CD14-positive monocyte (primary cell): Measurements from ENCODE around the gene ALDH4A1. TPM values are rescaled to one million over a fixed set of nuclear protein-coding genes. Genes with fewer than 3 reads are reported as not detected.
A peak's percentile ranks its signal among the peaks of the same experiment; 100 is the strongest.

Experiments
- DNase-seq, 3 donors: peaks; one replicate each; pipeline ENCODE4 v3.0.0-alpha.2; 2011 to 2022
- H2AFZ ChIP-seq: 2 replicates; pipeline ENCODE4 v1.6.0; 2012; ENCODE audit warnings: mild to moderate bottlenecking, low read depth, low read length, inconsistent platforms; ENCODE audit not compliant: insufficient read depth, poor library complexity, severe bottlenecking
- H3K27ac ChIP-seq, 2 donors: 1 replicate in 1 of 2; 2 replicates in 1 of 2; pipeline ENCODE4 v1.5.1; 2012 to 2013; ENCODE audit warnings: low read length in 2 of 2, control low read depth in 1 of 2, inconsistent platforms in 1 of 2, low read depth in 1 of 2, mild to moderate bottlenecking in 1 of 2
- H3K27me3 ChIP-seq, 2 donors: one replicate each; pipeline versions ENCODE4 v1.6.0 to v1.6.1; 2011 to 2013; ENCODE audit warnings: low read length in 2 of 2; ENCODE audit not compliant: control insufficient read depth in 2 of 2, insufficient read depth in 2 of 2
- H3K36me3 ChIP-seq, 2 donors: replicated peaks in 1 of 2; 1 replicate in 1 of 2; 2 replicates in 1 of 2; pipeline versions ENCODE4 v1.5.1 to v1.6.1; 2012 to 2013; ENCODE audit warnings: low read length in 2 of 2, control low read depth in 1 of 2, inconsistent platforms in 1 of 2, mild to moderate bottlenecking in 1 of 2; ENCODE audit not compliant: insufficient read depth in 2 of 2, control insufficient read depth in 1 of 2
- H3K4me1 ChIP-seq, 2 donors: 1 replicate in 1 of 2; 2 replicates in 1 of 2; pipeline versions ENCODE4 v1.5.1 to v1.6.1; 2012 to 2013; ENCODE audit warnings: low read length in 2 of 2, control low read depth in 1 of 2, inconsistent platforms in 1 of 2, mild to moderate bottlenecking in 1 of 2, moderate library complexity in 1 of 2; ENCODE audit not compliant: insufficient read depth in 2 of 2, control insufficient read depth in 1 of 2
- H3K4me2 ChIP-seq: replicated peaks from 2 replicates; pipeline ENCODE3; 2012; ENCODE audit warnings: low read length, moderate library complexity, mild to moderate bottlenecking; ENCODE audit not compliant: poor library complexity, severe bottlenecking; ENCODE audit errors: extremely low read depth
- H3K4me3 ChIP-seq, 3 experiments: fragments of 200-600 bp in 1 of 3; sonication (generic) in 1 of 3; replicated peaks in 1 of 3; 1 replicate in 2 of 3; 2 replicates in 1 of 3; pipeline ENCODE4 v1.5.1; 2011 to 2013; ENCODE audit warnings: low read length in 3 of 3, mild to moderate bottlenecking in 3 of 3, control low read depth in 2 of 3, low read depth in 2 of 3, inconsistent platforms in 1 of 3, moderate library complexity in 1 of 3
- H3K79me2 ChIP-seq: 2 replicates; pipeline ENCODE4 v1.6.0; 2012; ENCODE audit warnings: mild to moderate bottlenecking, control low read depth, inconsistent platforms, low read length, moderate library complexity; ENCODE audit not compliant: insufficient read depth
- H3K9ac ChIP-seq: 2 replicates; pipeline ENCODE4 v1.6.0; 2017; ENCODE audit warnings: low read length, mild to moderate bottlenecking; ENCODE audit not compliant: insufficient read depth, poor library complexity, severe bottlenecking
- H3K9me3 ChIP-seq, 2 donors: replicated peaks in 1 of 2; 1 replicate in 1 of 2; 2 replicates in 1 of 2; pipeline versions ENCODE4 v1.5.1 to v1.6.1; 2012 to 2013; ENCODE audit warnings: low read length in 2 of 2, control low read depth in 1 of 2; ENCODE audit not compliant: control insufficient read depth in 1 of 2, insufficient read depth in 1 of 2
- H4K20me1 ChIP-seq: 2 replicates; pipeline ENCODE4 v1.6.0; 2012; ENCODE audit warnings: mild to moderate bottlenecking, low read length, control low read depth, moderate library complexity; ENCODE audit not compliant: insufficient read depth
- H3K27ac Mint-ChIP-seq, 7 donors: one replicate each; pipeline ENCODE4 v1.8.0; 2020; ENCODE audit warnings: mild to moderate bottlenecking in 7 of 7, mixed read lengths in 7 of 7, moderate library complexity in 6 of 7, inconsistent platforms in 2 of 7
- H3K27me3 Mint-ChIP-seq, 3 donors: one replicate each; pipeline ENCODE4 v1.8.0; 2021 to 2022; ENCODE audit warnings: low read depth in 3 of 3, mild to moderate bottlenecking in 3 of 3, mixed read lengths in 3 of 3, moderate library complexity in 3 of 3, inconsistent platforms in 1 of 3
- H3K36me3 Mint-ChIP-seq, 2 donors: one replicate each; pipeline ENCODE4 v1.8.0; 2020; ENCODE audit warnings: mixed read lengths in 2 of 2, inconsistent platforms in 1 of 2, mild to moderate bottlenecking in 1 of 2
- H3K4me1 Mint-ChIP-seq: one replicate; pipeline ENCODE4 v1.8.0; 2020; ENCODE audit warnings: mild to moderate bottlenecking, mixed read lengths
- H3K4me3 Mint-ChIP-seq, 2 donors: one replicate each; pipeline ENCODE4 v1.8.0; 2020; ENCODE audit warnings: mild to moderate bottlenecking in 2 of 2, mixed read lengths in 2 of 2, moderate library complexity in 1 of 2
- H3K9me3 Mint-ChIP-seq, 7 donors: one replicate each; pipeline ENCODE4 v1.8.0; 2020 to 2022; ENCODE audit warnings: mixed read lengths in 7 of 7, mild to moderate bottlenecking in 6 of 7, moderate library complexity in 6 of 7, inconsistent platforms in 2 of 7
- CTCF ChIP-seq: fragments of 200-600 bp; IDR thresholded peaks from one replicate; pipeline ENCODE4 v1.8.0; 2022; ENCODE audit warnings: antibody characterized with exemption, mild to moderate bottlenecking
- WGBS: methylation state at CpG from one replicate; pipeline ENCODE4 v1.1.5; 2013; ENCODE audit warnings: missing lambda C conversion rate; ENCODE audit not compliant: insufficient coverage; 5-methylcytosine and 5-hydroxymethylcytosine counted together
- intact Hi-C, 2 donors: fragments of 100-400 bp; cut with micrococcal nuclease; formaldehyde crosslinking; loops; one replicate each; pipeline versions ENCODE4 v1.15.0 to v1.15.1; 2023
- polyA plus RNA-seq, 3 donors: library from polyadenylated mRNA; depleted of rRNA in 1 of 3; unstranded in 2 of 3; stranded (reverse) in 1 of 3; fragments of 300-500 nt in 2 of 3; fragments of >200 nt in 1 of 3; fragmentation: Illumina TruSeq in 2 of 3; gene quantifications; 1 replicate in 2 of 3; 2 replicates in 1 of 3; pipeline ENCODE4 v1.2.3, GENCODE V29; 2012 to 2021

Gene ALDH4A1
- polyA plus RNA-seq, 3 donors: 4.8 to 7.8 (median 6.1) TPM

GRCh38 chr1:18937539-18937938 is 35.2 kb upstream of the ALDH4A1 start:
- Histone ChIP-seq H2AFZ (no peak overlapping the region), H3K9ac (no peak overlapping the region), H3K4me3 (no peak overlapping the region), H3K4me1 (peaks cover 8 to 11% of the 10 kb centered on the region in 2 donors), H3K79me2 (peaks cover 4% of the 10 kb centered on the region), H3K27me3 (no peaks in the 10 kb centered on the region), H3K27ac (no peak overlapping the region), H4K20me1 (peaks cover 91% of the 10 kb centered on the region), H3K9me3 (no peaks in the 10 kb centered on the region), H3K36me3 (no peaks in the 10 kb centered on the region), H3K4me2 (no peak overlapping the region)
- TF ChIP-seq CTCF: no peak
- Mint-ChIP-seq H3K27ac (no peak overlapping the region), H3K27me3 (peaks cover 0 to 4% (median 3%) of the 10 kb centered on the region in 3 donors), H3K9me3 (no peaks in the 10 kb centered on the region), H3K36me3 (no peaks in the 10 kb centered on the region), H3K4me3 (no peak overlapping the region), H3K4me1 (peaks cover 14% of the 10 kb centered on the region)
- no peak for DNase-seq
- WGBS: 100% methylated on average over 2 of the region's 8 CpGs
- intact Hi-C loops: no loop called here

GRCh38 chr1:18936814-18937481 is 34.6 kb upstream of the ALDH4A1 start:
- H3K27ac ChIP-seq: no peak overlapping the region
- H3K36me3 Mint-ChIP-seq: no peaks in the 10 kb centered on the region
- no peak overlapping the region for H3K4me3 Mint-ChIP-seq
- H3K9me3 Mint-ChIP-seq: no peaks in the 10 kb centered on the region
- peaks cover 91% of the 10 kb centered on the region for H4K20me1 ChIP-seq
- peaks cover 4% of the 10 kb centered on the region for H3K79me2 ChIP-seq
- no peak overlapping the region for H3K4me3 ChIP-seq
- H3K27ac Mint-ChIP-seq: peak overlapping the region in 2 of 7 donors; percentile 33 to 46
- intact Hi-C loops: no loop called here
- no peaks in the 10 kb centered on the region for H3K27me3 ChIP-seq
- TF ChIP-seq CTCF: no peak
- no peak overlapping the region for H3K4me2 ChIP-seq
- H3K36me3 ChIP-seq: no peaks in the 10 kb centered on the region
- 91% methylated on average over 8 of the region's 11 CpGs for WGBS
- no peak overlapping the region for H2AFZ ChIP-seq
- no peaks in the 10 kb centered on the region for H3K9me3 ChIP-seq
- H3K27me3 Mint-ChIP-seq: peaks cover 0 to 4% (median 3%) of the 10 kb centered on the region in 3 donors
- no peak for DNase-seq
- peaks cover 10% of the 10 kb centered on the region for H3K4me1 Mint-ChIP-seq
- no peak overlapping the region for H3K9ac ChIP-seq
- peaks cover 2 to 5% of the 10 kb centered on the region in 2 donors for H3K4me1 ChIP-seq
